Measurements from ENCODE around the gene SP140L.

SP140L gene

DNA sequence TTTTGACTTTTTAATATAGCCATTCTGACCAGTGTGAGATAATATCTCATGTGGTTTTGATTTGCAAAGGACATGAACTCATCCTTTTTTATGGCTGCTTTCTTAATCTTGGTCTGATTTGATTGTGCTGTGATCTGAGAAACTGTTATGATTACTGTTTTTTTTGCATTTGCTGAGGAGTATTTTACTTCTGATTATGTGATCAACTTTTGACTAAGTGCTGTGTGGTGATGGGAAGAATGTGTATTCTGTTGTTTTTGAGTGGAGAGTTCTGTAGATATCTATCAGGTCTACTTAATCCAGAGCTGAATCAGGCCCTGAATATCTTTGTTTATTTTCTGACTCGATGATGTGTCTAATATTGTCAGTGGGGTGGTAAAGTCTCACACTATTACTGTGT lies 16.8 kb downstream of the SP140L start:
- H3K27me3 ChIP-seq (ENCODE audit: insufficient read depth, low read length): no peaks in the 10 kb centered on the region
- H3K4me1 ChIP-seq (ENCODE audit: insufficient read depth, low read length): no peaks in the 10 kb centered on the region
- no peak overlapping the region for H3K27ac ChIP-seq (ENCODE audit: low read depth, low read length)
- H3K4me3 ChIP-seq (ENCODE audit: low read length): peak overlapping the region; percentile 23; the same call in 1 of the 2 replicates
- H3K36me3 ChIP-seq (ENCODE audit: insufficient read depth, low read length): no peaks in the 10 kb centered on the region
- 91% methylated on average over 1 of the region's 1 CpG for WGBS
- H3K9me3 ChIP-seq (ENCODE audit: insufficient read depth, low read depth, low read length): 0 out of 2 replicates have a peak, but pooled peaks cover 5% of the 10 kb centered on the region
- H3K9ac ChIP-seq (ENCODE audit: low read depth, low read length): no peak overlapping the region

DNA sequence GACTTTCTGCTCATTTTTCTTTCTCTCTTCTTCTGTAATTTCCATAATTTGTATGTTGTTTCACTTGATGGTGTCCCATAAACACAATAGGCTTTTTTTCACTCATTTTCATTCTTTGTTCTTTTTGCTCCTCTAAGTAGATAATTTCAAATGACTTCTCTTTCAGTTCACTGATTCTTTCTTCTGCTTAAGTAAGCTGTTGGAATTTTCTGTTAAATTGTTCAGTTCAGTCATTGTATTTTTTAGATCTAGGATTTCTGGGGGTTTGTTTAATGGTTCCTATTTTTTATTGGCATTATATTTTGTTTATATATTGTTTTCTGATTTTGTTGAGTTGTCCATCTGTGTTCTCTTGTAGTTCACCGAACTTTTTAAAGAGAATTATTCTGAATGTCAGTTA lies 19.5 kb downstream of the SP140L start:
- Histone ChIP-seq H3K4me3 (ENCODE audit: low read length) (no peak overlapping the region), H3K9me3 (ENCODE audit: insufficient read depth, low read depth, low read length) (0 out of 2 replicates have a peak, but pooled peaks cover 5% of the 10 kb centered on the region), H3K4me1 (ENCODE audit: insufficient read depth, low read length) (no peaks in the 10 kb centered on the region), H3K9ac (ENCODE audit: low read depth, low read length) (no peak overlapping the region), H3K27ac (ENCODE audit: low read depth, low read length) (no peak overlapping the region), H3K36me3 (ENCODE audit: insufficient read depth, low read length) (no peaks in the 10 kb centered on the region), H3K27me3 (ENCODE audit: insufficient read depth, low read length) (no peaks in the 10 kb centered on the region)
- WGBS: 100% methylated on average over 1 of the region's 1 CpG

DNA sequence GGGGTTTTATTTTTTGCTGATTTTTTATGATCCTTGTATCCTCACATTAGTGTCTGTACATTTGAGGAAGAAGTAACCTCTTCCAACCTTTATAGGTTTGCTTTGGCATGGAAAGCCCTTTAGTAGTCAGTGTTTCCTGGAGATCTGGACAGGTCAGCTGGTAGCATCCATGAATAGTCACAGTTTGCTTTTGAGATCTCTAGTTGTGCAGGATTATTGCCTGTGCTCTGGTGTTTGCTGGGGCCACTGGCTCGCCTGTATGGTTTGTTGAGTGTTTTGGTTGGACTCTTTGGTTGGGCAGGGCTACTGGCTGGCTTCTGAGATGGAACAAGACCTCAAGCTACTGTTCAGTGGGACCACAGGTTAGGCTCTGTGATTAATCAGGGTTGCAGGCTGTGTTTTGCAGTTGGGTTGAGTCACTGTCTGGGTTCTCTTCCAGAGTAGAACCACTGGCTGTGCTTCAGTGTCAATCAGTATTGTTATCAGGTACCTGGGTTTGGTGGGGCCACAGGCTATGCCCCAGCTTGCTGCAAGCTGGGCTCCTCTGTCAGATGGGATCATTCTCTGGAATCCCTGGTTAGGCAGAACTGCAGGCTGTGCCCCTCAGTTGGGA lies 20.0 kb downstream of the SP140L start:
- Histone ChIP-seq H3K27ac (ENCODE audit: low read depth, low read length) (no peak overlapping the region), H3K27me3 (ENCODE audit: insufficient read depth, low read length) (no peaks in the 10 kb centered on the region), H3K9me3 (ENCODE audit: insufficient read depth, low read depth, low read length) (0 out of 2 replicates have a peak, but pooled peaks cover 5% of the 10 kb centered on the region), H3K4me1 (ENCODE audit: insufficient read depth, low read length) (no peaks in the 10 kb centered on the region), H3K36me3 (ENCODE audit: insufficient read depth, low read length) (no peaks in the 10 kb centered on the region), H3K4me3 (ENCODE audit: low read length) (no peak overlapping the region), H3K9ac (ENCODE audit: low read depth, low read length) (no peak overlapping the region)
- WGBS: 90% methylated on average over 1 of the region's 1 CpG

DNA sequence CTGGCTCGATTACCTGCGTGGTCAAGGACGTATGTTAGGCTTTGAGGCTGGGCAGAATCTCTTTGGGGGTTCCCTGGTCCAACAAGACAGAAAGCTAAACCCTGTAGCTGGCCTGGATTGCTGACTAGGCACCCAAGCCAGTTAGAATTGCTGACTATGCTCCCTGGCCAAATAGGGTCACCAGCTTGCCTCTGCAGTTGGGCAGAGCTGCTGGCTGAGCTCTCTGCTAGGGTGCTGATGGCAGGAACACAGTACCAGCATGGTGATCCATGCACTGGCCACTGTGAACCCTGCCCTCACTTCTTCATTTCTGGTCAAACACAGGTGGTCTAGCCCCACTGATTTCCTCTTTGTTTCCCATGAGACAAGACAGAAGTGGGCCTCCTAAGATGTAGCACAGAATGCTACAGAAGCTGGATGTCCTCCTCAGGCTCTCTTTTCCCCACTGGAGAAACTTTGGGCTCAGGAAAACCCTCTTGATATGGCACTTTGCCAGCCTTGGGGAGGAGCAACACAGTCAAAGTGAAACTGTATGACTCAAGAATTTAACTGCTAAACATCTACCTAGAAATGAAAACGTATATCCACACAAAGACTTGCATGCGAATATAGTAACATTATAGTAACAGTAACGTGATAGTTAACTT lies 20.8 kb downstream of the SP140L start:
- Histone ChIP-seq H3K27me3 (ENCODE audit: insufficient read depth, low read length) (no peaks in the 10 kb centered on the region), H3K9me3 (ENCODE audit: insufficient read depth, low read depth, low read length) (0 out of 2 replicates have a peak, but pooled peaks cover 5% of the 10 kb centered on the region), H3K27ac (ENCODE audit: low read depth, low read length) (no peak overlapping the region), H3K9ac (ENCODE audit: low read depth, low read length) (no peak overlapping the region), H3K4me3 (ENCODE audit: low read length) (no peak overlapping the region), H3K4me1 (ENCODE audit: insufficient read depth, low read length) (no peaks in the 10 kb centered on the region), H3K36me3 (ENCODE audit: insufficient read depth, low read length) (no peaks in the 10 kb centered on the region)
- WGBS: 96% methylated on average over 6 of the region's 6 CpGs

DNA sequence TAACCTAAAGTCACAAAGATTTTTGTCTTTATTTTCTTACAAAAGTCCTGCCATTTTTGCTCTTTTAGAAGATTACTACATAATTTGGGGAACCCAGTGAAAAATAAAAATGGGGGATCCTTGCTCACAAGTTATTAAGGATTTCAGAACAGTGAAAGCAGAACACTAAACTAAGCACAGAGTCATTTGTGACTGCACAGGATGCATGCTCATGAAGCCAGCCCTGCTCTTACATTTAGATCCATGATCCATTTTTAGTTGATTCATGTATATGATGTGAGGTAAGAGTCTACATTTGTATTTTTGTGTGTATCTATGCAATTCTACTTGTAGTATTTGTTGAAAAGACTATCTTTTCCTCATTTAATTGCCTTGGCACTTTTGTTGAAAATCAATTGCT lies 21.8 kb downstream of the SP140L start:
- H3K27me3 ChIP-seq (ENCODE audit: insufficient read depth, low read length): no peaks in the 10 kb centered on the region
- H3K4me1 ChIP-seq (ENCODE audit: insufficient read depth, low read length): no peaks in the 10 kb centered on the region
- no peak overlapping the region for H3K27ac ChIP-seq (ENCODE audit: low read depth, low read length)
- H3K4me3 ChIP-seq (ENCODE audit: low read length): no peak overlapping the region
- no peak overlapping the region for H3K9ac ChIP-seq (ENCODE audit: low read depth, low read length)
- no peaks in the 10 kb centered on the region for H3K36me3 ChIP-seq (ENCODE audit: insufficient read depth, low read length)
- H3K9me3 ChIP-seq (ENCODE audit: insufficient read depth, low read depth, low read length): 0 out of 2 replicates have a peak, but pooled peaks cover 5% of the 10 kb centered on the region

DNA sequence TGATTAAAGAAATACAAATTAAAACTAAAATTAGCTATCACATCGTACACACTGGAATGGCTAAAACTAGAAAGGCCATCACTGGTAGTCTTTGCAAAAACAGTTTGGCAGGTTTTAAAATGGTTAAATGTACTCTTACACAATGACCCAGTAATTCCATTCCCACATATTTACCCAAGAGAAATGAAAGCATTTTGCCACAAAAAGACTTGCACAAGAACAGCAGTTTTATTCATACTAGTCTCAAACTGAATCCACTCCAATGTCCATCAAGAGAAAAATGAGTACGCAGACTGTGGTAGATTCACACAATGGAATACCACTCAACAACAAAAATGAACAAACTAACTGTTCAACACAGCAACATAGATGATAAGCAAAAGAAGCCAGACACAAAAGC lies 29.1 kb downstream of the SP140L start:
- Histone ChIP-seq H3K4me3 (ENCODE audit: low read length) (no peak overlapping the region), H3K9me3 (ENCODE audit: insufficient read depth, low read depth, low read length) (peaks cover 8% of the 10 kb centered on the region; the same call in 1 of the 2 replicates), H3K9ac (ENCODE audit: low read depth, low read length) (no peak overlapping the region), H3K27me3 (ENCODE audit: insufficient read depth, low read length) (no peaks in the 10 kb centered on the region), H3K4me1 (ENCODE audit: insufficient read depth, low read length) (no peaks in the 10 kb centered on the region), H3K27ac (ENCODE audit: low read depth, low read length) (no peak overlapping the region), H3K36me3 (ENCODE audit: insufficient read depth, low read length) (0 out of 2 replicates have a peak, but pooled peaks cover 3% of the 10 kb centered on the region)
- 100% methylated on average over 2 of the region's 2 CpGs for WGBS

DNA sequence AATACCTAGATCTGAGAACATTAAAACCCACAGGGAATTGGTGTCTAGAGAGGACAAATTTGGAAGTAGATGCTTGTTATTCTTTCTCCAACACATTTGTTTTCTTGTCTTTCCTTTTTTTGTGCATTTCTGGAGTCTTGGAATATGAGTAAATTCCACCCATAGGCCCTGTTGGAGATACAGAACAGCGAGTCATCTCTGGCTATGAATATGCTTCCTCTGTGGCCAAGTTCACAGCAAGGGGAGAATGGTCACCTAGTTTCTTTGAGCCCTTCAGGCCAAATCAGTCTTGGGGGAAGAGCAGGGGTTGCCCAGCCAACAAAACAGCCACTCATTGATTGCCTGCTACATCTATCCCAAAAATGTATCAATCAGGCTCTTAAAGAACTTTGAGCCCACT lies 31.3 kb downstream of the SP140L start:
- Histone ChIP-seq H3K36me3 (ENCODE audit: insufficient read depth, low read length) (0 out of 2 replicates have a peak, but pooled peaks cover 3% of the 10 kb centered on the region), H3K9me3 (ENCODE audit: insufficient read depth, low read depth, low read length) (peaks cover 8% of the 10 kb centered on the region; the same call in 1 of the 2 replicates), H3K27me3 (ENCODE audit: insufficient read depth, low read length) (no peaks in the 10 kb centered on the region), H3K27ac (ENCODE audit: low read depth, low read length) (no peak overlapping the region), H3K4me3 (ENCODE audit: low read length) (no peak overlapping the region), H3K4me1 (ENCODE audit: insufficient read depth, low read length) (no peaks in the 10 kb centered on the region), H3K9ac (ENCODE audit: low read depth, low read length) (no peak overlapping the region)
- 95% methylated on average over 1 of the region's 1 CpG for WGBS

DNA sequence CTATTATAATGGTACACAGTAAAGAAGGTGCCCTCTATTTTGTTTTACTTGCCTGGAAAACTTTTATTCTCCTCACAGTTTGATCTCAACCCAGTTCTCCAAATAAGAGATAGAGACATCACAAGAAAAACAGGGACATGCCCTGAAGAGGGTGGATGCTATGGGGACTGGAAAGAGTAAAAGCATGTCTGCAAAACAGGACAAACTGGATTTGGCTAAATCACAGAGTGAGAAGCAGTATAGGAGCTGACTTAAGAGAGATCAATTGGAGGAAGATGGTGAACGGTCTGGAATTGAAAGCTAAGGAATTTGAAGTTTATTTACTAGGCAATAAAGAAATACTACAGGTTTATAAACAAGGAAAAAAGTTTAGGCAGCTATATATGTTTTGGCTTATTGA lies 33.0 kb downstream of the SP140L start:
- WGBS: 93% methylated on average over 1 of the region's 1 CpG
- Histone ChIP-seq H3K9ac (ENCODE audit: low read depth, low read length) (no peak overlapping the region), H3K4me3 (ENCODE audit: low read length) (no peak overlapping the region), H3K9me3 (ENCODE audit: insufficient read depth, low read depth, low read length) (peaks cover 8% of the 10 kb centered on the region; the same call in 1 of the 2 replicates), H3K36me3 (ENCODE audit: insufficient read depth, low read length) (0 out of 2 replicates have a peak, but pooled peaks cover 3% of the 10 kb centered on the region), H3K27ac (ENCODE audit: low read depth, low read length) (no peak overlapping the region), H3K27me3 (ENCODE audit: insufficient read depth, low read length) (no peaks in the 10 kb centered on the region), H3K4me1 (ENCODE audit: insufficient read depth, low read length) (no peaks in the 10 kb centered on the region)

DNA sequence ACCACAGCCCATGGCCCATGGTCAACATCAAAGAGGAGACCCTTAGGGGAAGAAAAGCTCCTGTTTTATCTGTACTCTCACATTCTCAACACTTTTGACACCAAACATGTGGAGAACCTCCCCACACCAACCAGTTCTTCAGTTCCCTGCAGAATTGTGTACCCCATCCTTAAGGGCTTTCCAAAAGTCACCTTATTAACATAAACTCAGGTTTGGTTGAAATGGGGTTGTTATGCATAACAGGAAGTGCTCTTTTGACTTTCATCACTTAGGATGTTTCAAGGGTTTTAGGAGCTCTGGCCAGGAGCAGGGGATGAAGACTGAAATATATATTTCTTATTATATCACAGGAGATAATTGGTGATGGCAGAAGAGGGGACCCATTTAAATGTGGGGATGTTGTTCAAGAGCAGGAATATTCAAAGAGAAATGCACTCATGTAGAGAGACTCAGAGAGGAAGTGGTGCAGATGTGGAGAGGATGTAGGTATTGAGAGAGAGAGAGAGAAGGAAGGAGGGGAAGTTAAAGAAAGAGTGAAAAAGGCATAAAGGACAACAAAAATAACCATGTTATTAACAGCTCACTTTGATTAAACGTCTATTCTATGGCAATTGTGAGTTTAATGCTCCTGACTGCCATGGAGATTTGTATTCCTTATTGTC lies 35.2 kb downstream of the SP140L start:
- Histone ChIP-seq H3K36me3 (ENCODE audit: insufficient read depth, low read length) (0 out of 2 replicates have a peak, but pooled peaks cover 3% of the 10 kb centered on the region), H3K9ac (ENCODE audit: low read depth, low read length) (no peak overlapping the region), H3K9me3 (ENCODE audit: insufficient read depth, low read depth, low read length) (peaks cover 6% of the 10 kb centered on the region; the same call in 1 of the 2 replicates), H3K27ac (ENCODE audit: low read depth, low read length) (no peak overlapping the region), H3K4me1 (ENCODE audit: insufficient read depth, low read length) (no peaks in the 10 kb centered on the region), H3K4me3 (ENCODE audit: low read length) (no peak overlapping the region), H3K27me3 (ENCODE audit: insufficient read depth, low read length) (no peaks in the 10 kb centered on the region)
- 95% methylated on average over 1 of the region's 1 CpG for WGBS

DNA sequence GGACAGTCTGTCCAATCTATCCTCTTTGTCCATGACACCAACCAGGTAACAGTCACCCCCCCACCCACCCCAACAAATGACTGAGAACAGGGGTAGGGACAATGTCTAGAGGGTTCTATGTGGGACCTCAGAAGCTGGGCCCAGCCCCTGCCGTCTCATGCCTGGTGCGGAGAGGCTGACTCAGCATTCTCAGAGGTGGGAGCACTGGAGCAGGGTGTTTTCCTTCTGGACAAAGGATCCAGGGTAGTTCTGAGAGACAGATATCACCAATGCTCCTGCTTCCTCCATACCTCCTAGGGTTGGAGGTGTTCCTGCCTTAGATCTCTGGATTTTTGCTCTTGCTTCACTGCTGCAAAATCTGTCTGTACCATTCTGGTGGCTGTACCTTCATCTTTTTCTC lies 55.1 kb downstream of the SP140L start:
- 94% methylated on average over 2 of the region's 2 CpGs for WGBS

DNA sequence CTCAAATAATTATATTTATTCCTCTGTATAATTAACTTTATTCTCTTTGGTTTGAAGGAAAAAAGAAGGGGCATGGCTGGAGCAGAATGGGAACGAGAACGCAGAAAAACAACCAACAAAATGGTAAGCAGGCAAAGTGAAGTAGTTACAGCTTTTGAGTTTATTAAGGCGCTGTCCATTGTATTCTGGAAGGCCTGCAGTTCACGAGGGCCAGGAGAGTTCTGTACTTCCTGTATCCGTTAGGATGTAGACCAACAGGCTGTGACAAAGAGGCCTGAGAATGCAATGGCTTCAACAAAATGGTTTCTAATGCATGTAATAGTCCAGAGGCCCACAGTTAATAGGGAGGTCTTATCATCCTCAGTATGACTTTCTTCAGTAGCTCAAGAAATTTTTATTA lies 56.5 kb downstream of the SP140L start:
- no peaks in the 10 kb centered on the region for H3K4me1 ChIP-seq (ENCODE audit: insufficient read depth, low read length)
- no peaks in the 10 kb centered on the region for H3K36me3 ChIP-seq (ENCODE audit: insufficient read depth, low read length)
- no peak overlapping the region for H3K4me3 ChIP-seq (ENCODE audit: low read length)
- H3K9me3 ChIP-seq (ENCODE audit: insufficient read depth, low read depth, low read length): no peaks in the 10 kb centered on the region
- no peak overlapping the region for H3K27ac ChIP-seq (ENCODE audit: low read depth, low read length)
- no peaks in the 10 kb centered on the region for H3K27me3 ChIP-seq (ENCODE audit: insufficient read depth, low read length)
- 94% methylated on average over 5 of the region's 5 CpGs for WGBS
- no peak overlapping the region for H3K9ac ChIP-seq (ENCODE audit: low read depth, low read length)

More for the DNA sequence above, 55.1 kb downstream of the SP140L start:
- H3K9me3 ChIP-seq (ENCODE audit: insufficient read depth, low read depth, low read length): no peaks in the 10 kb centered on the region
- no peak overlapping the region for H3K4me3 ChIP-seq (ENCODE audit: low read length)
- no peak overlapping the region for H3K9ac ChIP-seq (ENCODE audit: low read depth, low read length)
- no peaks in the 10 kb centered on the region for H3K4me1 ChIP-seq (ENCODE audit: insufficient read depth, low read length)
- no peak overlapping the region for H3K27ac ChIP-seq (ENCODE audit: low read depth, low read length)
- no peaks in the 10 kb centered on the region for H3K27me3 ChIP-seq (ENCODE audit: insufficient read depth, low read length)
- H3K36me3 ChIP-seq (ENCODE audit: insufficient read depth, low read length): no peaks in the 10 kb centered on the region

Data from HUES64 (cell line).